ENCODE results near the gene RIMBP2.

RIMBP2 gene

GRCh38 chr12:130391186-130391585, 324.9 kb downstream of the RIMBP2 start:
- DNase-seq, result no peak

- DNase-seq, result no peak
These were observed 330.9 kb downstream of the RIMBP2 start for GRCh38 chr12:130385193-130385592.

- no peak for DNase-seq
These were observed 331.9 kb downstream of the RIMBP2 start for GRCh38 chr12:130384234-130384633.

- no peak for DNase-seq
These were observed 333.3 kb downstream of the RIMBP2 start for GRCh38 chr12:130382818-130383217.

- DNase-seq, result peak; percentile 10
These were observed 340.5 kb downstream of the RIMBP2 start for GRCh38 chr12:130375296-130376287.

- no peak for DNase-seq
These were observed 342.0 kb downstream of the RIMBP2 start for GRCh38 chr12:130374083-130374482.

GRCh38 chr12:130372936-130373335, 343.2 kb downstream of the RIMBP2 start:
- no peak for DNase-seq

- DNase-seq, result no peak
These were observed 344.8 kb downstream of the RIMBP2 start for GRCh38 chr12:130371296-130371695.

- DNase-seq, result no peak
These were observed 346.3 kb downstream of the RIMBP2 start for GRCh38 chr12:130369816-130370215.

- DNase-seq, result no peak
These were observed 348.6 kb downstream of the RIMBP2 start for GRCh38 chr12:130367523-130367922.

GRCh38 chr12:130367003-130367402, 349.1 kb downstream of the RIMBP2 start:
- no peak for DNase-seq

GRCh38 chr12:130366159-130366558, 349.9 kb downstream of the RIMBP2 start:
- DNase-seq, result no peak

GRCh38 chr12:130364578-130364977, 351.5 kb downstream of the RIMBP2 start:
- DNase-seq, result no peak

- DNase-seq, result no peak
These were observed 354.0 kb downstream of the RIMBP2 start for GRCh38 chr12:130362060-130362459.

GRCh38 chr12:130357729-130358330, 358.3 kb downstream of the RIMBP2 start:
- no peak for DNase-seq

GRCh38 chr12:130357241-130357640, 358.9 kb downstream of the RIMBP2 start:
- DNase-seq, result peak; percentile 80

- DNase-seq, result no peak
These were observed 359.9 kb downstream of the RIMBP2 start for GRCh38 chr12:130356222-130356621.

- no peak for DNase-seq
These were observed 361.7 kb downstream of the RIMBP2 start for GRCh38 chr12:130354407-130354806.

GRCh38 chr12:130353081-130353480, 363.0 kb downstream of the RIMBP2 start:
- DNase-seq, result no peak

- DNase-seq, result no peak
These were observed 364.8 kb downstream of the RIMBP2 start for GRCh38 chr12:130351326-130351725.

GRCh38 chr12:130350715-130351114, 365.4 kb downstream of the RIMBP2 start:
- DNase-seq, result no peak

GRCh38 chr12:130347588-130347987, 368.5 kb downstream of the RIMBP2 start:
- no peak for DNase-seq

Measured in DMS79 treated with DMSO at 0.1 percent for 48 hours (cell line).